Measurements from ENCODE around the gene FOXB2.

FOXB2 gene

GRCh38 chr9:77010527-77010926 is 8.9 kb upstream of the FOXB2 start:
- no peak overlapping the region for H3K4me3 ChIP-seq (ENCODE audit: low read depth, low read length)
- no peak for DNase-seq (ENCODE audit: low read depth)
- TF ChIP-seq CTCF (IDR thresholded peaks at IDR 0.05; ENCODE audit: insufficient read depth, low read depth, low read length, missing control alignments), result no peak

- no peak overlapping the region for H3K4me3 ChIP-seq (ENCODE audit: low read depth, low read length)
- peak; percentile 56 for DNase-seq (ENCODE audit: low read depth)
- TF ChIP-seq CTCF (IDR thresholded peaks at IDR 0.05; ENCODE audit: insufficient read depth, low read depth, low read length, missing control alignments), result peak; percentile 79
Measured at GRCh38 chr9:77011973-77012821, 7.3 kb upstream of the FOXB2 start.

GRCh38 chr9:77013206-77013931 is 6.1 kb upstream of the FOXB2 start:
- no peak for TF ChIP-seq CTCF (IDR thresholded peaks at IDR 0.05; ENCODE audit: insufficient read depth, low read depth, low read length, missing control alignments)
- no peak overlapping the region for H3K4me3 ChIP-seq (ENCODE audit: low read depth, low read length)
- no peak for DNase-seq (ENCODE audit: low read depth)

GRCh38 chr9:77013932-77014596 is 5.4 kb upstream of the FOXB2 start:
- no peak for TF ChIP-seq CTCF (IDR thresholded peaks at IDR 0.05; ENCODE audit: insufficient read depth, low read depth, low read length, missing control alignments)
- DNase-seq (ENCODE audit: low read depth), result no peak
- no peak overlapping the region for H3K4me3 ChIP-seq (ENCODE audit: low read depth, low read length)

GRCh38 chr9:77014597-77015263 is 4.7 kb upstream of the FOXB2 start:
- no peak for DNase-seq (ENCODE audit: low read depth)
- no peak for TF ChIP-seq CTCF (IDR thresholded peaks at IDR 0.05; ENCODE audit: insufficient read depth, low read depth, low read length, missing control alignments)
- no peak overlapping the region for H3K4me3 ChIP-seq (ENCODE audit: low read depth, low read length)

- H3K4me3 ChIP-seq (ENCODE audit: low read depth, low read length), result no peak overlapping the region
- DNase-seq (ENCODE audit: low read depth), result no peak
Measured at GRCh38 chr9:77015327-77016048, 4.0 kb upstream of the FOXB2 start.

More at GRCh38 chr9:77015327-77016048, 4.0 kb upstream of the FOXB2 start:
- TF ChIP-seq CTCF (IDR thresholded peaks at IDR 0.05; ENCODE audit: insufficient read depth, low read depth, low read length, missing control alignments), result no peak
